ENCODE measurements around the gene NDUFV3. TPM values are rescaled to one million over a fixed set of nuclear protein-coding genes. Genes with fewer than 3 reads are reported as not detected.

NDUFV3 gene
- total and polyA plus RNA-seq, 2 of the 13 experiments (the other 11 are each of a cell fraction or from before 2014, with no cell fraction given): 14.2 to 29.6 TPM

DNA sequence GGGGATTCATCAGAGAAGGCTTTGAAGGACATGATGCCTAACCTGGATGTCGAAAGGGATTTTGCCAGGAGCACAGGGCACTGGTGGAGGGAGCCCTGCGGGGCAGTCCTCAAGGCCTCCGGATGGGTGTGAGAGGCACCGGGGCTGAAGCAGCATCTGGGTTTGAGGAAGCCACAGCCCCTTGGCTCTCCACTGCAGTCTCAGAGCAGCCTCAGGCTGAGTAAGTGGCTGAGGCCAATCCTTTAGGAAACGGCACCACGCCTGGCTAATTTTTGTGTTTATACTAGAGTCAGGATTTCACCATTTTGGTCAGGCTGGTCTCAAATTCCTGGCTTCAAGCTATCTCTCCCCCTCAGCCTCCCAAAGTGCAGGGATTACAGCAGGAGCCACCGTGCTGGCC, 20.4 kb downstream of the NDUFV3 start:
- Histone ChIP-seq H3K4me3 (replicated peaks in 1 of 3; ENCODE audit: insufficient read depth in 1 of 3, low read depth in 2 of 3, low read length in 3 of 3) (no peak overlapping the region), H3K27ac (ENCODE audit: extremely low read length, insufficient read depth, low read length) (no peak overlapping the region), H3K9ac (ENCODE audit: insufficient read depth, low read depth, low read length) (no peak overlapping the region), H3K36me3 (replicated peaks in 1 of 2; ENCODE audit: control insufficient read depth in 1 of 2, insufficient read depth in 2 of 2, low read length in 2 of 2) (peaks cover 3 to 21% of the 10 kb centered on the region in 2 experiments; a peak in 3 of 5 replicates), H3K4me2 (ENCODE audit: low read depth, low read length) (no peak overlapping the region), H3K9me3 (ENCODE audit: low read length) (no peaks in the 10 kb centered on the region), H4K20me1 (ENCODE audit: insufficient read depth, low read length) (no peaks in the 10 kb centered on the region), H2AFZ (ENCODE audit: low read length) (no peak overlapping the region), H3K4me1 (ENCODE audit: insufficient read depth, low read length) (no peaks in the 10 kb centered on the region), H3K79me2 (ENCODE audit: insufficient read depth, low read length) (no peaks in the 10 kb centered on the region), H3K27me3 (ENCODE audit: control insufficient read depth in 1 of 2, insufficient read depth in 2 of 2, low read length in 2 of 2) (no peaks in the 10 kb centered on the region; a peak in 1 of 5 replicates)
- FAIRE-seq (no peak), ATAC-seq (peak; percentile 22; the same call in 1 of the 3 replicates), DNase-seq (ENCODE audit: low spot score) (no peak)
- ChIA-PET POLR2A (interaction anchor here (0.6 kb wide), 1 partner anchor 21 kb away, joined by 3 read pairs; the partner anchor contains the start of gene NDUFV3), CTCF (ENCODE audit: low intra/inter-chr PET ratio, low total read pairs) (no interaction called here)
- 89% methylated on average over 2 of the region's 7 CpGs for WGBS (ENCODE audit: low lambda C conversion rate)
- intact Hi-C loops (cut with micrococcal nuclease; ENCODE audit: unreplicated experiment) (no loop called here), in situ Hi-C loops (cut with HindIII; ENCODE audit: extremely low pct_ligation_motif_present, low pct_unique_long_range_greater_than_20kb) (no loop called here)
- no TSS peak for BruUV-seq (replicated peaks)
- TF ChIP-seq ZNF138 (CRISPR knock-in tag; IDR thresholded peaks at IDR 0.05; ENCODE audit: low read depth) (no peak), AGO2 (optimal IDR thresholded peaks at IDR 0.05; ENCODE audit: low read depth, low read length) (peak; percentile 63)

DNA sequence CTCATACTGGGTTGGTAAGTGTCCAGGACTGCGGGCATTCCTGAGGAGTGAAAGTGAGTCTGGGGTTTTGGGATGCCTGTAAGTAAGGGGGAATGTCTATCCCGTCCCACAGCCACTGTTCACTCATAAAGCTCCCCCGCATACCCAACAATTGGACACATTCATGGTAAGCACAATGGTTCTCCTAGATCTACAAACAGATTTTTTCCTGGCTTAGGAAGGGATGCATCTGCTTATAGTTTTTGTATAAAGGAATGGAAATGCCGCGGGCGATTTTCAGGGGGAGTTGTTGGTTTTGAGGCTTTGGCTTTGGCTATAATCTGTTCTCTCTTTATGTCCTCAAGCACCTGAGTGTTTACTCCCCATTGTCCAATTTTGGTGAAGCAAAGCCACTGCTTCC, 25.2 kb downstream of the NDUFV3 start:
- Histone ChIP-seq H3K36me3 (replicated peaks in 1 of 2; ENCODE audit: control insufficient read depth in 1 of 2, insufficient read depth in 2 of 2, low read length in 2 of 2) (no peaks in the 10 kb centered on the region), H3K9ac (ENCODE audit: insufficient read depth, low read depth, low read length) (no peak overlapping the region), H3K4me2 (ENCODE audit: low read depth, low read length) (no peak overlapping the region), H3K79me2 (ENCODE audit: insufficient read depth, low read length) (no peaks in the 10 kb centered on the region), H2AFZ (ENCODE audit: low read length) (no peak overlapping the region), H3K9me3 (ENCODE audit: low read length) (no peaks in the 10 kb centered on the region), H4K20me1 (ENCODE audit: insufficient read depth, low read length) (no peaks in the 10 kb centered on the region), H3K4me3 (replicated peaks in 1 of 3; ENCODE audit: insufficient read depth in 1 of 3, low read depth in 2 of 3, low read length in 3 of 3) (no peak overlapping the region), H3K4me1 (ENCODE audit: insufficient read depth, low read length) (peaks cover under 1% of the 10 kb centered on the region; the same call in 1 of the 2 replicates), H3K27ac (ENCODE audit: extremely low read length, insufficient read depth, low read length) (no peak overlapping the region), H3K27me3 (ENCODE audit: control insufficient read depth in 1 of 2, insufficient read depth in 2 of 2, low read length in 2 of 2) (peaks cover 0 to 1% of the 10 kb centered on the region in 2 experiments; a peak in 2 of 5 replicates)
- 97% methylated on average over 5 of the region's 6 CpGs for WGBS (ENCODE audit: low lambda C conversion rate)
- no TSS peak for BruUV-seq (replicated peaks)
- intact Hi-C loops (cut with micrococcal nuclease; ENCODE audit: unreplicated experiment) (no loop called here), in situ Hi-C loops (cut with HindIII; ENCODE audit: extremely low pct_ligation_motif_present, low pct_unique_long_range_greater_than_20kb) (no loop called here)
- FAIRE-seq (no peak), DNase-seq (ENCODE audit: low spot score) (no peak), ATAC-seq (no peak)
- TF ChIP-seq MEF2D (CRISPR knock-in tag; IDR thresholded peaks at IDR 0.05): no peak
- no peak for TF ChIP-seq POLR2G (IDR thresholded peaks at IDR 0.05; ENCODE audit: low read depth, low read length)
- no peak for TF ChIP-seq THAP11 (CRISPR knock-in tag; IDR thresholded peaks at IDR 0.05)
- TF ChIP-seq ZNF780A (CRISPR knock-in tag; IDR thresholded peaks at IDR 0.05): no peak
- TF ChIP-seq MXD4 (CRISPR knock-in tag; IDR thresholded peaks at IDR 0.05): no peak
- no peak for TF ChIP-seq GTF2F1 (IDR thresholded peaks at IDR 0.05; ENCODE audit: low read length)
- no peak for TF ChIP-seq SYNCRIP (IDR thresholded peaks at IDR 0.05; ENCODE audit: insufficient read depth, low read depth, low read length)
- no peak for TF ChIP-seq SNAI1 (CRISPR knock-in tag; IDR thresholded peaks at IDR 0.05; ENCODE audit: borderline replicate concordance)
- TF ChIP-seq ZNF605 (CRISPR knock-in tag; IDR thresholded peaks at IDR 0.05): no peak
- TF ChIP-seq FOXK2 (IDR thresholded peaks at IDR 0.05): no peak
- no peak for TF ChIP-seq CBX5 (CRISPR knock-in tag; IDR thresholded peaks at IDR 0.05; ENCODE audit: borderline replicate concordance)
- TF ChIP-seq, protein P1, sequence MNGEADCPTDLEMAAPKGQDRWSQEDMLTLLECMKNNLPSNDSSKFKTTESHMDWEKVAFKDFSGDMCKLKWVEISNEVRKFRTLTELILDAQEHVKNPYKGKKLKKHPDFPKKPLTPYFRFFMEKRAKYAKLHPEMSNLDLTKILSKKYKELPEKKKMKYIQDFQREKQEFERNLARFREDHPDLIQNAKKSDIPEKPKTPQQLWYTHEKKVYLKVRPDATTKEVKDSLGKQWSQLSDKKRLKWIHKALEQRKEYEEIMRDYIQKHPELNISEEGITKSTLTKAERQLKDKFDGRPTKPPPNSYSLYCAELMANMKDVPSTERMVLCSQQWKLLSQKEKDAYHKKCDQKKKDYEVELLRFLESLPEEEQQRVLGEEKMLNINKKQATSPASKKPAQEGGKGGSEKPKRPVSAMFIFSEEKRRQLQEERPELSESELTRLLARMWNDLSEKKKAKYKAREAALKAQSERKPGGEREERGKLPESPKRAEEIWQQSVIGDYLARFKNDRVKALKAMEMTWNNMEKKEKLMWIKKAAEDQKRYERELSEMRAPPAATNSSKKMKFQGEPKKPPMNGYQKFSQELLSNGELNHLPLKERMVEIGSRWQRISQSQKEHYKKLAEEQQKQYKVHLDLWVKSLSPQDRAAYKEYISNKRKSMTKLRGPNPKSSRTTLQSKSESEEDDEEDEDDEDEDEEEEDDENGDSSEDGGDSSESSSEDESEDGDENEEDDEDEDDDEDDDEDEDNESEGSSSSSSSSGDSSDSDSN (CRISPR knock-in tag; IDR thresholded peaks at IDR 0.05): no peak
- TF ChIP-seq EP300 (IDR thresholded peaks at IDR 0.05; ENCODE audit: low read depth in 2 of 2, low read length in 2 of 2): no peak
- TF ChIP-seq EP300 (CRISPR knock-in tag; IDR thresholded peaks at IDR 0.05; ENCODE audit: borderline replicate concordance): no peak
- TF ChIP-seq, protein P2, sequence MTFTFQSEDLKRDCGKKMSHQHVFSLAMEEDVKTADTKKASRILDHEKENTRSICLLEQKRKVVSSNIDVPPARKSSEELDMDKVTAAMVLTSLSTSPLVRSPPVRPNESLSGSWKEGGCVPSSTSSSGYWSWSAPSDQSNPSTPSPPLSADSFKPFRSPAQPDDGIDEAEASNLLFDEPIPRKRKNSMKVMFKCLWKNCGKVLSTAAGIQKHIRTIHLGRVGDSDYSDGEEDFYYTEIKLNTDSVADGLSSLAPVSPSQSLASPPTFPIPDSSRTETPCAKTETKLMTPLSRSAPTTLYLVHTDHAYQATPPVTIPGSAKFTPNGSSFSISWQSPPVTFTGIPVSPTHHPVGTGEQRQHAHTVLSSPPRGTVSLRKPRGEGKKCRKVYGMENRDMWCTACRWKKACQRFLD (CRISPR knock-in tag; IDR thresholded peaks at IDR 0.05; ENCODE audit: borderline replicate concordance): no peak
- ChIA-PET CTCF (ENCODE audit: low intra/inter-chr PET ratio, low total read pairs) (no interaction called here), POLR2A (no interaction called here)
